ENCODE results near the gene SLC22A4.
A peak's percentile ranks its signal among the peaks of the same experiment; 100 is the strongest.

The SLC22A4 gene

DNA sequence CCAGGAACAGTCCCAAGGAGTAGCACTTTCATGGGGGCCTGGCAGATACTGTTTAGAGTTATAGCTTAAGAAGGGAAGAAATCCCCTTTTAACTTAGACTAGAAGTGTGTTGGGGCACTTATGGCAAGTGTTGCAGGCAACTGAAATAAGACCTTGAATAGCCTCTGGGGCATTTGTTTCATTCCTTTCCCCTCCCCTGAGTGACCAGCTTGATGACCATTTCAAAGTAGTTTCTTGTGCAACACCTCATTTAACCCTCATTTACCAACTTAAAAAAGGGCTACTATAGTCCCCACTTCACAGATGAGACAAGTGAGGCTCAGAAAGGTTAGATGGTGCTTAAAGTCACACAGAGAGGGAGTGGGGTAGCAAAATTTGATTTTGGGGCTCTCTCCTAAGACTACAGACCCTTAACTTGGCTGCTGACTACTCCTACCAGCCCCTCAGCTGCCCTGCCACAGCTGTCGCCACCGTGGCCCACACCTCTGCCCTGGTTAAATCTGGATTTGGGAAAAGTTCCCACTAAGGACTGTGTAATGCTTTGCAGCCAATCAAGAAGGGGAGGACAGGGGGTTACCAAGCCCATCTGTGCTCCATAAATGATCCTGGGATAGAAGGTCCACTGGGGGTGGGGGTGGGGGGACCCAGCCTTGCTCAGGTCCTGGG, 31.2 kb upstream of the SLC22A4 start:
- no peak for DNase-seq (ENCODE audit: low read depth)

DNA sequence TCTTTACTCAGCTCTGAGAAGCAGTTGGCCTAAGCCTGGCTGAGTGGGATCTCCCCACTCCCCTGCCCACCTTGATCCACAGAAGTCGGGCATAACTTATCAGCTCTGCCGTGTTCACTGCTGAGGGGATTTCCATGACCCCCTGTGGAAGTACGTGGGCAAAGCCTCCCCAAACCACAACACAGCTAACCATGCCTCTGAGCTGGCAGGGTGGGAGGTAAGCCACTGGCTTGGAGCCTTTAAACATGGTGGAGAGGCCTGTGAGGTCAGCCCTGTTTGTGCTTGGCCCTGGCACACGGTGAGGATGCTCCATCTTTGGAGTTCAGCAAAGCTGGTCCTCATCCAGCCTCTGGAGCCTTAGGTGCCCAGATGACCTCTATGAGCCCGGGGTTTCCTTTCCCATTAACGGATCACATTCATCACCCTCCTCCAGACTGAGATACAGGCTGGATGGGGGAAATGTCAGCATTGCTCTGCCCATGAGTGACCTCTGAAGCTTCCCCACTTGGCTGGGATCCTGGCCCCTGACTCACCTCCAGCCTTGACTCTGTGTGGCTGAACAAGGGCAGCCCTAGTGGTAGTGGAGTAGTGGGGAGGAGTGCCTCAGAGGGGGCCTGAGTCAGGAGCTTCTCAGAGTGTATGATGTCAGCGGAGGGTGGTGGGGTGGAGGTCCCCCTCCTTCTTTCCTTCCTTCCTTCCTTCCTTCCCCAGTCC, 30.5 kb upstream of the SLC22A4 start:
- peak; percentile 88 for DNase-seq (ENCODE audit: low read depth)

DNA sequence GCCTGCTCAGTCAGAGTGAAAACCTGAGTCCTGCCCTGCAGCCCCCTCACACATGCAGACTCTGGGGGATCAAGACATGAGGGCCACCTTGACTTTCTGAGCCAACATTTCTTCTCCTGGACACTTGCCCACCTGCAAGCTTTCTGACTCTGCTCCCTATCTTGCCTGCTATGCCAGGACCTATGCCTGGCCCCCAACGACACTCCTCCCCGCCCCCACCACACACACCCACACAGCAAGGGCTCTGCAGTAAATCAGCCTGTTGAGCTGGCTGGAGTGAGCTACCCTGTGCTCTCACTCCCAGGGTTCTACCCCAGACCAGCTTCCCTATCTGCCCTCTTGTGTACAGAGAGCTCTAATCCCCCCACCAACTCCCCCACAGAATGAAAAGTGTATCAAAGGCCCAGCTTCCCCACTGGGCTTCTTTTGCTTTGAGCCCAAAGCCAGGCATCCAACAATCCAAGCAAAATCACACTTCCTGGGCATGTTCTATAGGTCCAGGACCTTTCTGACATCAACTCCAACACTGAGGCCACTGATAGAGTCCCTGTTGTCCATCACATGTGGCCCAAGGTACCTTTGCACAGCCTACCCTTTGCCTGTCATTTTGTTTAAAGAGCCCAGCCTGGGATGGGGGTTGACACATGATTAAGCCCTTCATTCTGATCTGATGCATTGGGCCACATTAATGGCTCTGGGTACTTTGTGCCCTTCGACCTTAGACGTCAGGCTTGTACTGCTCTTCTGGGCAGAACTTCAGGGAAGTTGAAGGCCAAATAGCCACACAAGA, 29.5 kb upstream of the SLC22A4 start:
- no peak for DNase-seq (ENCODE audit: low read depth)

DNA sequence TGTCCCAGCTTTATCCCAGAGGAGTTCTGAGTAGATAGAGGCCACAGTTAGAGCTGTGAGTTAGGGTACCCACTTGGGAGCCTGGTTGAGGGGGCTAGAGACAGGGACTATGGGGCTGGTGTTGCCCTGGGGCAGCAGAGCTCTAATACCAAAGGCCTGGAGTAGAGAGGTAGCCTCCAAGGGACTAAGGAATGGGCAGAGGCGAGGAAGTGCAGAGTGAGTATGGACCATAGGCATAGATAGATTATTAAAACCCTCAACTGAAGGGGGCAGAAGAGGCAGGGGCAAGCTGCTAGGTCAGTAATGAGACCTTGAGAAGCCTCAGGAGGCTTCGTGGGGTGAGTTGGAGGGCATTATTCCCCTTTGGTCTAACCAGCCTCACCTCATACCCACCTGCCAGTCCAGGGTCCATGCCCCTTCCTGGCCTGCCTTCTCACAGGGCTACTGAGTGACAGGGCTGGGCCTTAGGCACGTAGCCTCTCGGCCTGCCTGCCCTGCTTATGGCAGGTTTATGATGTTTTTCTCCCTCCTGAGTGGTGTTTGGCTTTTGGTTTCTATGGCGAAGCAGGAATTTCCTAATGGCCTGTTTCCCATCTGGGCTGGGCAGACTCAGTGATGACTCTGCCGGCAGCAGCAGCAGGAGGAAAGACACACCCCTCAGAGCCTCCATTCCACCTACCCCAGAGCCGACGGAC, 28.7 kb upstream of the SLC22A4 start:
- DNase-seq (ENCODE audit: low read depth): peak; percentile 97

DNA sequence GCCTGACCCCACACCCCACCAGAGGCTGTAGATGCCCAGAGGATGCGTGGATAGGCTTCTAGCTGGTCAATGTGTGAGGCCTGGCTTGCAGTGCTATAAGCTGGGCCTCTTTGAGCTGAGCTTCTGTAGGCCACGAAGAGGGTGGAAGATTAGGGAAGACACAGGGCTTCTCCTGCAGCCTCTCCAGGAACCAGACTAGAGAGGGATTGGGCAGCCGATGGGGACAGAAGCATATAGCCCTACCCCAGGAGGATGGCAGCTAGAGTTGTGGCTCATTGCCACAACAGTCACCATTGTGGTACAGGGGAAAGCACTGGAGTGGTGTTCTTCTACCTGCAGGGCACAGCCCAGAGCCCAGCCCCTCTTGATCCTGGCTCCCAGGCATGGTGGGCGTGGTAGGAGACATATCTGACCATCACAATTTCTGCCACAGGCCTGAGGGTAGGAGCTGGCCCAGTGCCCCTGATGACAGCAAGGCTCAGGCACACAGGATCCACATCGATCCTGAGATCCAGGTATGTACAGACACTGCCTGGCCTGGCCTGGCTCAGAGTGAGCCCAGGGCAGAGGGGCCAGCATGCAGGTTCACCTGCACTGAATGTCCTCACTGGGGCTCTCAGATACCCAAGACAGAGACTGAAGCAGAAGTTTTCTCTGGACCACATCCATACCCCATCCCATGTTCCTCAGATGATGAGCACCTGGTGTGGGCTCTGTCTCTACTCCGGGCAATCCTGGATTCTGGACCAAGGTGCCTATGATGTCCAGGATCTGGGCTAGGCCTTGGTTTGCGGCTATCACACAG, 28.0 kb upstream of the SLC22A4 start:
- no peak for DNase-seq (ENCODE audit: low read depth)

DNA sequence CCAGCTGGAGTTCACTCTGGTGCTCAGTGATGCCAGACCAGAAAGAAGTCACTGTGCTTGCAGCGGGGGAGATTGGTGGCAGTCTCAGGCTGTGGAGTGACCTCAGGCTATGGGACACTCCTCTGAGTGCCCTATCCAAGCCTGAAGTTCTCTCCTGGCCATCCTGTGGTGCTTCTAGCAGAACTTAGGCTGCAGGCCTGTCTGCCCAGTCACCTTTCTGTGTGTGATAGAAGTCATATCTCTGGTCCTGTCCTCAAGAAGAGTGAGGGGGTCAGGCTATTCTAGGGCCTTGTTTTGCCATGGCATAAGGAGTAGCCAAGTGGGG, 27.4 kb upstream of the SLC22A4 start:
- DNase-seq (ENCODE audit: low read depth): no peak

DNA sequence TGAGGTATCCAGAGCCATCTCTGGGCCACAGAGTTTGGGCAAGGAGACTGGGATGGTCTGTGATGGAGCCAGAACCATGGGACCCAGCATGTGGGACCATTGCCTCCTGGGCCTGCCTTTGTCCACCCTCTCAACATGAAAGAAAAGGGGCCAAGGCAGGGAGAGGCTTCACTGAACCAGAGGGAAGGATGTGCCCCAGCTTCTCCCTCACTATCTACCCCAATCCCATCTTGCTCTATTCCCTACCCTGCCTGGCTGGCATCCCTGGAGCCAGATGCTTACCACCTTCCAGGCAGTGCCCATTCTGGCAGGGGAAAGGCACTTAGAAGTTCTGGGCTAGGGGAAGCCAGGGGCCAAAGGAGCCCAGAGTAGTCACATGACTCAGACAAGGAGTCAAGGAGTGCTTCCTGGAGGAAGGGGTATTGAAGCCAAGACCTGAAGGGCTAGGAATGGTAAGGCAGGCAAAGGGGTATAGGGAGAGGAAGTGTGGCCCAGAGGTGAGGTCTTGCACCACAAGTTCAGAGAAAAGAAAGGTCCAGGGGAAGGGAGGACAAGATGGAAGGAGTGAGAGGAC, 26.9 kb upstream of the SLC22A4 start:
- no peak for DNase-seq (ENCODE audit: low read depth)

DNA sequence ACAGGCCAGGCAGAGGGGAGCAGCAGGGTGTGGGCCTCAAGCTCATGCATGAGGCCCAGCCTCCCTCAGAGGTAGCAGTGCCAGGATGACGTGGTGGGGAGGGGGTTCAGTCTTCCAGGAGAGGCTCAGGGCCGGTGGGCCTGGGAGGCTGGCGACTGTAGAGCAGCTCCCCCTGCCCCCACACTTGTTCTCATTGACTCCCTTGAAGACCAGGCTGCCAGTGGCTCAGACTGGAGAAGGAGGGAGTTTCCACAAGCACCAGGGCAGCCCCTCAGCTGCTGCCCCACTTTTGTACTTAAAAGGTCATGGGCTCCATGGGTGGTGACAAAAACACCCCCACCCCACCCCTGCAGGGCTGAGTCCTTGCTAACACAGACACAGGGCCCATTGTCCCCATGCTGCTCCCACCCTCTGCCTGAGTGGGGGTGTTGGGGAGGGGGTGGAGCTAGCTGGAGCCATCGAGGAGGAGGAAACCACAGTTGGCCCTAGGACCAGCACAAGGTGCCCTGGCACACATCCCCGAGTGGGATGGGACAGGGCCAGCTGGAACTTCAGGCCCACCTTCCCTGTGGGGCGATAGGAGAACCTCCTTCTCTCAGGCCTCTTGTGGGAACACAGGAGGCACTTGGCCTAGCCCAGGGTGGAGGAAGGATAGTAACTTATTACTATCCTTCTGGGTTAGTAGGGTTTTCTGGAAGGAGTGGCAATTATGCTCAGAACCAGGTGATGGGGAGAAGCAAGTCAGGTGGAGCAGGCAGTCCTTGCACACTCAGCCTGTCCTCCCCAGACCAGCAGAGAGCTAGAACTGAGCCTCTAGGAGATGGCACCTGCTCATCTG, 26.0 kb upstream of the SLC22A4 start:
- DNase-seq (ENCODE audit: low read depth): no peak

DNA sequence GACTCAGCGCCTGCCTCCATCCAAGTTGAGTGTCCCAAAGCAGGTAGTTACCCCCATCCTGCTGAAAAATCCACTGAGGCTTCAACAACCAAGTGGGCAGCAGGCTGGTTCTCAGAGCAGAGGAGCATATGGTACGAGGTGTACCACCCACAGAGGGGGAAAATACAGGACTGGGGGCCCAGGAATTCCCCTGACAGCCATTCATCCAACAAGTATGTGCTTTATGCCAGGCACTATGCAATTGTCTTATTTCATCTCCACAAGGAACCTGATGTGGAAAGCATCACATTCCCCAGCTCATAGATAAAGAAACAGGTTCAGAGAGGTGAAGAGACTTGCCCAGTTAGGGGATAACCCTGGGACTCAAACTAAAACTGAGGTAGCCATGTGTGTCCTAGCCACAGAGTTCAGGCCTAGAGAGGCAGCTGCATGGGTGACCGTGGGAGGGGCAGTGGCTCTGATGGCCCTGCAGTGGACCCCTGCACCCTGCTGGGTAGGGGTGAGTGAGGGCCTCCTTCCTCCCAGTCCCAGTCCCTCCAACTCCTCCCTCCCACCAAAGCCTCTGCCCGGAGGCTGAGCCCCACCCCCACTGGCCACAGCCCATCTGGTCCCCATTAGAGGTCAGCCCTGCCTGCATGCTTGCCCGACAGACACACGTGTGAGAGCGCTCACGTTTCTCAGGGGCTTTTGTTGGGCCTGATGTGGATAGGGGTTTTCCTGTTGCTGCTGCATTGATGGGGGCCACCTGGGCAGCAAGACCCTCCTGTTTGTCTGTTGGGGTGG, 25.2 kb upstream of the SLC22A4 start:
- DNase-seq (ENCODE audit: low read depth): peak; percentile 65

DNA sequence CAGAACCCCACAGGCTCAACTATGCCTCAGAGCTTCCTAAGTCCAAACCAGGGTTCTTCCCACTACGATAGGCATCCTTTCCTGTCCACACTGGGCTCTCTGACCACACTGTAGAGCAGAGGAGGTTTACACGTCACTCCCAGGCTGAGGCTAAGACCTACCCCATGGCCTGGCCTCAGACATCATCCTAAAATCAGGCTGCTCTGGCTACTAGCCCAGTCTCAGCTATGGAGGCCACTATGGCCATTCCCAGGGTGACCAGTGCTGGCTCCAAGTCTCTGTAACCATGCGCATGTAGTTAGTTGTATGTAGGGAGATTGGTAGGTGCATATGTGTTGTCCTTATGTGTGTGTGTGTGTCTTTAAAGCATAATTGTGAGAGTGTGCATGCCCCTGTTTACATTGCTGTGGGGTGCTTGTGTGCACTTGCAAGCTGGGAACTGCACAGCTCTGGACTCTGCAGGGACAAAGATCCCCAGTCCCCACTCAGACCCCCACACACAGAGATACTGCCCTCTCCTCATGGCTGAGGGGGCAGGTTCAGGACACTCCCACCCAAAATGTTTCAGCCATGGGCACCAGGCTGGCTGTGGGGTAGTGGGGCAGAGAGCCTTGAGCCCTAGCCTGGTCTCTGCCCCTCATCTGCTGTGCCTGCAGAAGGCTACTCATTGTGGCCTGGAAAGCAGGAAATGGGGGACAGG, 24.4 kb upstream of the SLC22A4 start:
- DNase-seq (ENCODE audit: low read depth): no peak

DNA sequence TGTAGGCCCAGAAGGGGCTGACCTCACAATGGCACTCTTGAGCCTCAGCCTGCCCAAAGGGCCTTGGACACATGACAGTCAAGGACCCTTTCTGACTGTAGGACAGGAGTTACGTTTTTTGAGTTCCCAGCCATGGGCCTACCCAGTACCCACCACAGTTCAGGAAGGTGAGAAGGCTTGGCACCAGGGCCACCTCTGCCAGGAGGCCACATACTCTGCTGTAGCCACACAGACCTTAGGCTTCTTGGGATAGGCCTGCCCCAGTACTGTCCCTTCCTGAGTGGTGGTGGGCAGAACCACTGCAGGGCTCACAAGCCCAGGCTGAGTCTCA, 23.9 kb upstream of the SLC22A4 start:
- no peak for DNase-seq (ENCODE audit: low read depth)

DNA sequence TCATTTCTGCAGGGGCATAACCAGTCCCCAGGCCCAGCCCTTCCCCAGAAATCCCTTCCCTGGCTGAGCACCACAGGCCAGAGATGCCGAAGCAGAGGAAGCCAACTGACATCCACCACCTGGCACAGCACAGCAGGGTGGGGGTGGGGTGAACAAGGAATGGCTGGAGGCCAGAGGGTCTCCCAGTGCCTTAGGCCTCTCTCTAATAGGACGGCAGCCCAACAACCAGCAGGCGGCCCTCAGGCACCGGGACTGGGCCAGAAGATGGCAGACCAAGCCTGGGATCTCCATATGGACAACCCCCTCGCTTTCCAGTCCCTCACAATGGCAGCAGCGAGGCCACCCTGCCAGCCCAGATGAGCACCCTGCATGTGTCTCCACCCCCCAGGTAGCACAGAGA, 23.5 kb upstream of the SLC22A4 start:
- no peak for DNase-seq (ENCODE audit: low read depth)

DNA sequence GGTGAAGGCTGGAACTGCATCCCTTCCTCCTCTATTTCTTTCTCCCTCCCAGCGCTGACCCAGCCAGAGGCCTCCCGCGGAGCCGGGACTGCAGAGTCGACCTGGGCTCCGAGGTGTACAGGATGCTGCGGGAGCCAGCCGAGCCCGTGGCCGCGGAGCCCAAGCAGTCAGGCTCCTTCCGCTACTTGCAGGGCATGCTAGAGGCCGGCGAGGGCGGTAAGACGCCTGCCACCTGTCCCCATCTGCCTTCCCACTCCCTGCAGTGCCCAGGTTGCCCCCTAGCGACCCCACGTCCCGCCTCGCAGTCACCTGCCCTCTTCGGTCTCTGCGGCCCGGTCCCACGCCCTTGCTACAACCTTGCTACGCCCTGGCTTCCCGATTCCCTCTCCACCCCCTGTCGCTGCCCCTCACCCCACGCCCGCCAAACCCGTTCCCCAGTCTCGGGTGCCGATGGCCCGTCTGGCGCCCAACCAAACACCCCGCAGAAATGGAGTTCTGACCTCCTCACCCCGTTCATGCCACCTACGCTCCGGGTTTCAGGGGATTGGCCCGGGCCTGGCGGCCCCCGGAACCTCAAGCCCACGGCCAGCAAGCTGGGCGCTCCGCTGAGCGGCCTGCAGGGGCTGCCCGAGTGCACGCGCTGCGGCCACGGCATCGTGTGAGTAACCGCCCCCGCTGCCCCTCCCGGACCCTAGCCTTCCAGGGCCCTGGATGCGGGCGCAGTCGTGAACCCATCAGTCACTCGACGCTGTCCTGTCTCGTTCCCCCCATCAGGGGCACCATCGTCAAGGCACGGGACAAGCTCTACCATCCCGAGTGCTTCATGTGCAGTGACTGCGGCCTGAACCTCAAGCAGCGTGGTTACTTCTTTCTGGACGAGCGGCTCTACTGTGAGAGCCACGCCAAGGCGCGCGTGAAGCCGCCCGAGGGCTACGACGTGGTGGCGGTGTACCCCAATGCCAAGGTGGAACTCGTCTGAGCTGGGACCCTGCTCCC, 22.6 kb upstream of the SLC22A4 start:
- DNase-seq (ENCODE audit: low read depth): no peak

DNA sequence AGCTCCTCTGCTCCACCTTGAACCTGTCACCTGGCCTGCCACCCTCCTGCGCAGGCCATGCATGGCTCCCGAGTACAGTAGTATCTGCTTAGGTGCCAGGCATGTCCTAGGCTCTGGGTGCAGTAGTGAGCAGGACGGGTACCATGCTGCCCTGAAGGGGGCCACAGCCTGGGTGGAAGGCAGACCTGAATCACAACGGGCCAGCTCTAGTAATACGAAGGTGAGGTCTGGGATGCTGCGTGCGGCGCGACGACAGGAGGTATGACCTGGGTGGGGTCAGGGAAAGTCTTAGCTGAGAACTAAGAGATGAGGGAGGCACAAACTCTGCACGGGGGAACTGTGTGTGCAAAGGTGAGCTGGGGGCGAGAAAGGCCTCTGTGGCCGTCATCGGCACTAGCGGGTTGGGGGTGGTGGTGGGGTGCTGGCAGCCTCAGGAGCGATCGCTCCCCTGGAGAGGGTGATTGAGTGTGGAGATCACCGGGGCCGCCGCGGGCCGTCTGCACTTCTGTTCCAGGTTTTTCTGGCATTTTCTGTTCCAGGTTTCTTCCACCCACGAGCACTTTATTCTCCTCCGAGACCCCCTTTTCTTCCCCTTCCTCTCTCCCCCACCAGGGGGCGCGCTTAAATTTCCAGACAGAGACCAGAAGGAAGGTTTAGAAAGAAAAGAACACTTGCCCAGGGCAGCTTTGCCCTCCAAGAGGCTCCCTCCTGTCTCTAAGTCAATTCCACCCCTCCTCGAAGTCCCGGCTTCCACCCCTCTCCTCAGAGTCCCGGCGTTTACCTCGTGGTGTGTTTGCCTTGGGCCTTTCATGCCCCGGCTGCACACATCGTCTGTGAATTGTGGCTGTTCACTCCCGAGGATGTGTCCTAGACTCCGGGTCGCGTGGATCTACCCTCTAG, 21.6 kb upstream of the SLC22A4 start:
- DNase-seq (ENCODE audit: low read depth): no peak

DNA sequence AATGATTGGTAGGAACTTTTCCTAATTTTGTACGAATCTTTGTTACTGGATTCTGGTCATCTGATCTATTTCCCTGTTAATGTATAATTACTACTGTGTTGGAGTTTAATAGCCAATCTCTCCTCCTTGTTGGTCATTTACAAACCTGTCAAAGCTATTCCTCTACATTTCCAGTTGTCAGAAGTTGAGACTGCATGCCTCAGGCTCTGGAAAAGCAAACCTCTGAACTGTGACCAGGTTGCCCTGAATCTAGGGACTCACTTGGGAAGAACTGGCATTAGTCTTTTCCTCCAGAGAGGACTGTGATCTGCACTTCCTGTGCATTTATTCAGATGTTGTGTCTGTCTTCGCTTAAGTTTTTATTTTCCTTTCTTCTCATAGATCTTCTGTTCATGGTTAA, 20.6 kb upstream of the SLC22A4 start:
- DNase-seq (ENCODE audit: low read depth): no peak

DNA sequence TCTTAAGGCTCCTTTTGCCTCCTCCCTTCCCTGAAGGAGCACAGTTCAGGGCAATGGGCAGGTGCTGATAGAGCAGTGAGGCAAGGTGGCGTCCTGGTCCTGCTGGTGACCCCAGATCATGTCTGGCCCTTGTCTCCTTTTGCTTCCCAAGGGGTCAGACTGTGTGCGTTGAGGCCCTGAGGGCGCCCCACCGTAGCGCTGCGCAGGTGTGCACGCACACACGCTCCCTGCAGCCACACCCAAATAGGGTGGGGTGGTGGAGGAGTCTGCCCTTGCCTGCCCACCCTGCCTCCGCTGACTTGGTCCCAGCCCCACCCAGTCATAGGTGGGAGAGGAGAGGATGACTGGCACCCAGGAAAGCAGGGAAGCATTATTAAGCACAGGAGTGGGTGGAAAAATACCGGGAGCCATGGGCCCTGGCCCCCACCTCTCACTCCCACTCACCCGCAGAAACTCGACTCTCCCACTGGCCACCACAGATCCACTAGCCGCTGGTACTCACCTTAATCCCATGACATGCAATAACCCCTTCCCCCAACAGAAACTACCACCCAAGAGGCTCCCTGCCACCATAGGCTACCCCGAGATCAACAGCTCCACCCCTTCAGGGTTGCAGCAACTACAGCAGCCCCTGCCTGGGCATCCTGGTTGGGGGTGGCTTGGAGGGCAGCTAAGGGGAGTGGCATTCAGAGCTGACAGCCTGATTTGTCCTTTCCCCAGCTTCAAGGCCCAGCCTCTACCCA, 20.0 kb upstream of the SLC22A4 start:
- no peak for DNase-seq (ENCODE audit: low read depth)

All from GM04504 (cell line).